ENCODE data around the gene CCDC183.
"Not testable (repeated sequence)": the region's sequence is repeated elsewhere in the genome, so short reads cannot be mapped to it uniquely, and the experiment has no call there.

CCDC183 gene

GRCh38 chr9:136840140-136840876 is 44.2 kb downstream of the CCDC183 start:
- no peak overlapping the region for H3K4me3 ChIP-seq (ENCODE audit: low read length)
- no peak overlapping the region for H3K9ac ChIP-seq (ENCODE audit: low read length)
- H3K9me3 ChIP-seq (ENCODE audit: control insufficient read depth, low read depth, low read length) = no peaks in the 10 kb centered on the region
- H3K4me1 ChIP-seq (ENCODE audit: control insufficient read depth, low read depth, low read length) = peaks cover 19% of the 10 kb centered on the region
- H3K36me3 ChIP-seq (ENCODE audit: control insufficient read depth, low read depth, low read length) = peaks cover 12% of the 10 kb centered on the region
- no peak overlapping the region for H3K27ac ChIP-seq (ENCODE audit: low read length)
- no peaks in the 10 kb centered on the region for H3K27me3 ChIP-seq (ENCODE audit: control insufficient read depth, insufficient read depth, low read length)

DNA sequence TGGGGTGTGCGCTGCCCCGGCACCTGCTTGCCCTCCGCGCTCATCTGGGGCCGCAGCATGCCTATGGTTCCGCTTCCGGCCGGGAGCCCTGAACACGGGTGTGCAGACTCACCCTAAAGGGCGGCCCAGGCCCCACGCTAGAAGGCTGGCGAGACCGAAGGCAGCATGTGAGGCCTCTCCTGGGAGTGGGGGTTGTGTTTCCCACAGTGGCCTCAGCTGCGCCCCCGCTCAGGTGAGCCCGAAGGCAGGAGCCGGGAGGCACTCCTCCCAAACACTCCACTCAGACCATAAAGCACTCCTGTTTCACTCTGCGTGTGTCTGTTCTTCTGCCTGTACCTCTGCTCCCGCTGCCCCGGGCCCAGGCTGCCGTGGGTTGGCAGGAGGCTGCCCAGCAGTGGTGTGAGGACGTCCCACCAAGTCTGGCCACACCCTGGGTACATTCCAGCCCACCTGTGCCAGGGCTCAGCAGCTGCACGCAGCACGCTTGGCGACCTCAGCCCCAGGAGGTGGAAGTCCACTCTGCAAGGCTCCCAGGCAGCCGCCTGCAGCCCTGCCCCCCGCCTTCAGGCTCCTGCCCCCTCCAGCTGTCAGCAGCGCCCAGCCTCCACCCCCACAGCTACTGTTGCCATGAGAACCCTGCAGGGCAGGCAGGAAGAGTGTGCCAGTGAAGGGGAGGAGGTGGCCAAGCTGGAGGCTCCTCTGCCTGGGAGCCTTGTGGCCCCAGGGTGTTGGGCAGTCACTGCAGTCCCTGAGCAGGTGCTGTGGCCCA is 44.9 kb downstream of the CCDC183 start:
- no peak overlapping the region for H3K9ac ChIP-seq (ENCODE audit: low read length)
- H3K9me3 ChIP-seq (ENCODE audit: control insufficient read depth, low read depth, low read length) = no peaks in the 10 kb centered on the region
- peaks cover 12% of the 10 kb centered on the region for H3K36me3 ChIP-seq (ENCODE audit: control insufficient read depth, low read depth, low read length)
- H3K27ac ChIP-seq (ENCODE audit: low read length) = no peak overlapping the region
- no peak overlapping the region for H3K4me3 ChIP-seq (ENCODE audit: low read length)
- H3K27me3 ChIP-seq (ENCODE audit: control insufficient read depth, insufficient read depth, low read length) = no peaks in the 10 kb centered on the region
- H3K4me1 ChIP-seq (ENCODE audit: control insufficient read depth, low read depth, low read length) = peaks cover 19% of the 10 kb centered on the region

GRCh38 chr9:136841646-136842379 is 45.7 kb downstream of the CCDC183 start:
- H3K9ac ChIP-seq (ENCODE audit: low read length); H3K27ac ChIP-seq (ENCODE audit: low read length): not testable (repeated sequence)

DNA sequence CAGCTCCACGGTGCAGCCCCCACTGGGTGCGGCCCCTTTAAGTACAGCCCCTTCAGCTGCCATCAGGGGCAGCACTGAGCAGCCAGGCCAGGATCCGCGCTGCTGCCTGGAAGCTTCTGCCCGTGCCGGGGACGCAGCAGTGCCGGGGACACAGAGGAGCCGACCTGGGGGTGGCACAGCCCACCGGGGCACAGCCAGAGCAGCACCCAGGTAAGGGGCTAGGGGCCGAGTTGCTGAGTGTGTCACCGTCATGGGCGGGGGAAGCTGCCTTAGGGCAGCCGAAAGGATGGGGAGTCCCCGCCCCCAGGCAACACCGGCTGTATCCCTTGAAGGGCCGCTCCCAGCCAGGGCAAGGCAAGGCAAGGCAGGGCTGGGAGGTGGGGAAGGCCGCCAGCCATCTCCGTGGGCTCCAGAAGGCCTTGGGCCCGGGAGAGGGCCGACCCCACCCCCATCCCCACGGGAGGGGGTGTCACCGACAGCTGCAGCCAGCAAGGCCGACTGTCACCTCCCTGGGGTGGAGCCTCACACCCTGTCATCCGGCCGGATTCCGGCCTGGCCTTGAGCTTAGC is 46.3 kb downstream of the CCDC183 start, which contains the start of gene AJM1:
AJM1 (plus strand) TSS at position 99 of the 569 bp plus-strand sequence. CDS start 1,937 bp downstream, outside the sequence.
- Histone ChIP-seq H3K4me3 (ENCODE audit: low read length) (peak within 1 kb of the TSS; percentile 37), H3K36me3 (ENCODE audit: control insufficient read depth, low read depth, low read length) (peaks cover 12% of the 10 kb centered on the region), H3K4me1 (ENCODE audit: control insufficient read depth, low read depth, low read length) (peaks cover 19% of the 10 kb centered on the region)
- not testable (repeated sequence) for H3K27ac ChIP-seq (ENCODE audit: low read length); H3K9me3 ChIP-seq (ENCODE audit: control insufficient read depth, low read depth, low read length); H3K27me3 ChIP-seq (ENCODE audit: control insufficient read depth, insufficient read depth, low read length); H3K9ac ChIP-seq (ENCODE audit: low read length)

More at GRCh38 chr9:136841646-136842379, 45.7 kb downstream of the CCDC183 start:
- Histone ChIP-seq H3K4me1 (ENCODE audit: control insufficient read depth, low read depth, low read length) (peaks cover 19% of the 10 kb centered on the region), H3K36me3 (ENCODE audit: control insufficient read depth, low read depth, low read length) (peaks cover 12% of the 10 kb centered on the region)
- H3K27me3 ChIP-seq (ENCODE audit: control insufficient read depth, insufficient read depth, low read length); H3K4me3 ChIP-seq (ENCODE audit: low read length); H3K9me3 ChIP-seq (ENCODE audit: control insufficient read depth, low read depth, low read length): not testable (repeated sequence)

DNA sequence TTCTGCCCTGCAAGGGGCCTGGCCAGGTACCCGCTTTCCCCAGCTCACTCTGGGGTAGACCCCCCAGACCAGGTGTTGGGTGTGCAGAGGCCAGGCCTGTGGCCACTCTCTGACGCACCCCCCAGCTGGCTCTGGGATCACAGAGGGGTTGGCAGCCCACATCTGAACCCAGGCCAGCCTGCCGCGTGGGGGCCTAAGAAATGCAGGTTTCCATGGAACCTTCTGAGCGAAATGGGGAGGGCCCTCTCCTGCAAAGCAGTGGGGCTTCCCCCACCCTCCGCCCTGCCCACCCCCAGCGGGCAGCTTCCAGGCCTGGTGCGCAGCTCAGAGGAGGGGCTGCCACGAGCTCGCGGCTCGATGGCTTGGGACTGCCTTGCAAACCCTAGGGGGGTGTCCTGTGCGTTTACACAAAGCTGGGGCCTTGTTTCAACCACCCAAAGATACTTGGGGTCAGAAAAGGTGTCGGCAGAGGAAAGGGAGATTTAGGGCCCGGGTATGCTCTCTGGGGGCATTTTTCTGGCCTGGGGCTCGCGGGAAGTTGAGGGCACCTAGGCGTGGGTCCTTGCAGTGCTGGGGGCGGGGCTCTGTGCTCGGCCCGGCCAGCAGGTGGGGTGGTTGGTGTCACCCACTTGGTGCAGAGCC is 47.1 kb downstream of the CCDC183 start:
- peaks cover 12% of the 10 kb centered on the region for H3K36me3 ChIP-seq (ENCODE audit: control insufficient read depth, low read depth, low read length)
- not testable (repeated sequence) for H3K4me3 ChIP-seq (ENCODE audit: low read length); H3K9ac ChIP-seq (ENCODE audit: low read length); H3K9me3 ChIP-seq (ENCODE audit: control insufficient read depth, low read depth, low read length); H3K27me3 ChIP-seq (ENCODE audit: control insufficient read depth, insufficient read depth, low read length); H3K27ac ChIP-seq (ENCODE audit: low read length)
- peaks cover 19% of the 10 kb centered on the region for H3K4me1 ChIP-seq (ENCODE audit: control insufficient read depth, low read depth, low read length)

- Histone ChIP-seq H3K4me1 (ENCODE audit: control insufficient read depth, low read depth, low read length) (peaks cover 19% of the 10 kb centered on the region), H3K36me3 (ENCODE audit: control insufficient read depth, low read depth, low read length) (peaks cover 10% of the 10 kb centered on the region)
- not testable (repeated sequence) for H3K4me3 ChIP-seq (ENCODE audit: low read length); H3K27ac ChIP-seq (ENCODE audit: low read length); H3K27me3 ChIP-seq (ENCODE audit: control insufficient read depth, insufficient read depth, low read length); H3K9ac ChIP-seq (ENCODE audit: low read length); H3K9me3 ChIP-seq (ENCODE audit: control insufficient read depth, low read depth, low read length)
Measured at GRCh38 chr9:136843801-136844740, 47.9 kb downstream of the CCDC183 start.

GRCh38 chr9:136844761-136845464 is 48.8 kb downstream of the CCDC183 start:
- Histone ChIP-seq H3K27ac (ENCODE audit: low read length) (no peak overlapping the region), H3K9me3 (ENCODE audit: control insufficient read depth, low read depth, low read length) (no peaks in the 10 kb centered on the region), H3K36me3 (ENCODE audit: control insufficient read depth, low read depth, low read length) (peaks cover 3% of the 10 kb centered on the region), H3K9ac (ENCODE audit: low read length) (no peak overlapping the region), H3K4me1 (ENCODE audit: control insufficient read depth, low read depth, low read length) (peaks cover 20% of the 10 kb centered on the region), H3K27me3 (ENCODE audit: control insufficient read depth, insufficient read depth, low read length) (no peaks in the 10 kb centered on the region), H3K4me3 (ENCODE audit: low read length) (no peak overlapping the region)

DNA sequence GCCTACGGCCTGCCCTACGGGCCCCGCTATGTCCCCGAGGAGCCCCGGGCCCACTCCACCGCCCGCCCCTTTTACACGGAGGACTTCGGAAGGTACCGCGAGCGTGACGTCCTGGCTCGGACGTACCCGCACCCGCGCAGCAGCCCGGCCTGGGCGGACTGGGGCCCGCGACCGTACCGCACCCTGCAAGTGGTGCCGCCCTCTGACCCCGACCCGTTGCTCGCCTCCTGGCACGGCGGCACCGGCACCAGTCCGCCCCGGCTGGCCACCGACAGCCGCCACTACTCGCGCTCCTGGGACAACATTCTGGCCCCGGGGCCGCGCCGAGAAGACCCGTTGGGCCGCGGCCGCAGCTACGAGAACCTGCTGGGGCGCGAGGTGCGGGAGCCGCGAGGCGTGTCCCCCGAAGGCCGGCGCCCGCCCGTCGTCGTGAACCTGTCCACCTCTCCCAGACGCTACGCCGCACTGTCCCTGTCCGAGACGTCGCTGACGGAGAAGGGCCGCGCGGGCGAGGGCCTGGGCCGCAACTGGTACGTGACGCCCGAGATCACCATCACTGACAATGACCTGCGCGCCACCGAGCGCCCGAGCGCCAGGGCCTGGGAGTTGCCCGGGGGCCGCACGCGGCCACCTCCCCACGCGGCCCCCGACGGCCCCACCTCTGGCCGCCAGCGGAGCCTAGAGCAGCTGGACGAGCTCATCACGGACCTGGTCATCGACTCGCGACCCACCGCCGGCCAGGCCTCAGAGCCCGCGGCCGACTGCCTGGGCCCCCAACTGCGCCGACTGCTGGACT is 49.5 kb downstream of the CCDC183 start:
- no peak overlapping the region for H3K9ac ChIP-seq (ENCODE audit: low read length)
- no peak overlapping the region for H3K4me3 ChIP-seq (ENCODE audit: low read length)
- peaks cover 19% of the 10 kb centered on the region for H3K4me1 ChIP-seq (ENCODE audit: control insufficient read depth, low read depth, low read length)
- no peaks in the 10 kb centered on the region for H3K27me3 ChIP-seq (ENCODE audit: control insufficient read depth, insufficient read depth, low read length)
- H3K9me3 ChIP-seq (ENCODE audit: control insufficient read depth, low read depth, low read length) = no peaks in the 10 kb centered on the region
- no peak overlapping the region for H3K27ac ChIP-seq (ENCODE audit: low read length)
- peaks cover 2% of the 10 kb centered on the region for H3K36me3 ChIP-seq (ENCODE audit: control insufficient read depth, low read depth, low read length)

DNA sequence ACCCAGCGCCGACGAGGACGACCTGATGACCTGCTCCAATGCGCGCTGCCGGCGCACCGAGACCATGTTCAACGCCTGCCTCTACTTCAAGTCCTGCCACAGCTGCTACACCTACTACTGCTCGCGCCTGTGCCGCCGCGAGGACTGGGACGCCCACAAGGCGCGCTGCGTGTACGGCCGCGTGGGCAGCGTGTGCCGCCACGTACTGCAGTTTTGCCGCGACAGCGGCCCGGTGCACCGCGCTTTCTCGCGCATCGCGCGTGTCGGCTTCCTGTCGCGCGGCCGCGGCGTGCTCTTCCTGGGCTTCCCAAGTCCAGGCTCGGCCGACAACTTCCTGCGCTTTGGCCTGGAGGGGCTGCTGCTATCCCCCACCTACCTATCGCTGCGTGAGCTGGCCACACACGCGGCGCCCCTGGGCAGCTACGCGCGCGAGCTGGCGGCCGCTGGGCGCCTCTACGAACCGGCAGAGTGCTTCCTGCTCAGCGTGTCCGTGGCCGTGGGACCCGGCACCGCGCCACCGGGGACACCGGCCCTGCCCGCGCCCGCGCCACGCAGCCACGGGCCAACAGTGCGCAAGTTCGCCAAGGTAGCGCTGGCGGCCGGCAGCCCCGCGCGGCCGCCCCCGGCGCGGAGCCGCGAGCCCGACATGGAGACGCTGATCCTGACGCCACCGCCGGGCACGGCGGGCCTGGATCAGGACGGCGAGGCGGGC is 50.4 kb downstream of the CCDC183 start:
- Histone ChIP-seq H3K36me3 (ENCODE audit: control insufficient read depth, low read depth, low read length) (peaks cover 4% of the 10 kb centered on the region), H3K27me3 (ENCODE audit: control insufficient read depth, insufficient read depth, low read length) (no peaks in the 10 kb centered on the region), H3K27ac (ENCODE audit: low read length) (no peak overlapping the region), H3K9me3 (ENCODE audit: control insufficient read depth, low read depth, low read length) (no peaks in the 10 kb centered on the region), H3K4me1 (ENCODE audit: control insufficient read depth, low read depth, low read length) (peaks cover 11% of the 10 kb centered on the region), H3K4me3 (ENCODE audit: low read length) (no peak overlapping the region), H3K9ac (ENCODE audit: low read length) (no peak overlapping the region)

Data from iPS-18a (cell line).